ENCODE measurements around the gene EML5.
A peak's percentile ranks its signal among the peaks of the same experiment; 100 is the strongest.

Gene EML5

GRCh38 chr14:88802596-88802995 lies 9.8 kb upstream of the EML5 start (continued):
- TF ChIP-seq PRDM10 (tag by site-specific recombination; IDR thresholded peaks at IDR 0.05) (no peak), ZFP3 (tag by site-specific recombination; IDR thresholded peaks at IDR 0.05; ENCODE audit: low read depth) (0 out of 2 replicates have a peak, but pooled peaks have one; percentile 15), ZNF433 (tag by site-specific recombination; IDR thresholded peaks at IDR 0.05; ENCODE audit: low read depth) (no peak), ZIC2 (tag by site-specific recombination; IDR thresholded peaks at IDR 0.05) (peak; percentile 71), ZNF214 (tag by site-specific recombination; IDR thresholded peaks at IDR 0.05; ENCODE audit: borderline replicate concordance) (no peak), ZNF148 (tag by site-specific recombination; IDR thresholded peaks at IDR 0.05; ENCODE audit: borderline replicate concordance) (no peak), GFI1B (tag by site-specific recombination; IDR thresholded peaks at IDR 0.05) (no peak), ZNF324 (tag by site-specific recombination; IDR thresholded peaks at IDR 0.05) (no peak), ZNF677 (tag by site-specific recombination; IDR thresholded peaks at IDR 0.05) (no peak)

- ChIA-PET POLR2A (no interaction called here), CTCF (no interaction called here)
- H3K36me3 ChIP-seq (ENCODE audit: control insufficient read depth in 2 of 2, insufficient read depth in 1 of 2, low read length in 2 of 2), result no peaks in the 10 kb centered on the region
- no peaks in the 10 kb centered on the region for H3K9me3 ChIP-seq (ENCODE audit: control insufficient read depth, insufficient read depth, low read depth, low read length)
- no peak overlapping the region for H3K4me3 ChIP-seq (ENCODE audit: low read depth, low read length)
- no peaks in the 10 kb centered on the region for H3K4me1 ChIP-seq (ENCODE audit: control insufficient read depth, insufficient read depth, low read length)
- TF ChIP-seq ZSCAN5A (tag by site-specific recombination; IDR thresholded peaks at IDR 0.05) (no peak), HOXA7 (CRISPR knock-in tag; IDR thresholded peaks at IDR 0.05; ENCODE audit: borderline replicate concordance) (no peak), ZSCAN4 (tag by site-specific recombination; IDR thresholded peaks at IDR 0.05) (no peak)
- no peak overlapping the region for H3K27ac ChIP-seq (ENCODE audit: extremely low read depth, low read depth, low read length)
Measured at GRCh38 chr14:88799522-88799921, 6.8 kb upstream of the EML5 start.

GRCh38 chr14:88798156-88798555 lies 5.4 kb upstream of the EML5 start:
- no peaks in the 10 kb centered on the region for H3K9me3 ChIP-seq (ENCODE audit: control insufficient read depth, insufficient read depth, low read depth, low read length)
- H3K36me3 ChIP-seq (ENCODE audit: control insufficient read depth in 2 of 2, insufficient read depth in 1 of 2, low read length in 2 of 2), result no peaks in the 10 kb centered on the region
- POLR2A ChIA-PET, result no interaction called here
- H3K27ac ChIP-seq (ENCODE audit: extremely low read depth, low read depth, low read length), result no peak overlapping the region
- H3K4me3 ChIP-seq (ENCODE audit: low read depth, low read length), result no peak overlapping the region
- 0 out of 2 replicates have a peak, but pooled peaks cover 2% of the 10 kb centered on the region for H3K4me1 ChIP-seq (ENCODE audit: control insufficient read depth, insufficient read depth, low read length)
- CTCF ChIA-PET, result interaction anchor here (0.8 kb wide), 1 partner anchor 15 kb away, joined by 3 read pairs; no protein-coding TSS in a partner anchor
- TF ChIP-seq ZNF626 (tag by site-specific recombination; IDR thresholded peaks at IDR 0.05), result no peak
- no peak for TF ChIP-seq ZNF19 (tag by site-specific recombination; IDR thresholded peaks at IDR 0.05; ENCODE audit: low read depth)
- TF ChIP-seq ZNF202 (tag by site-specific recombination; IDR thresholded peaks at IDR 0.05; ENCODE audit: borderline replicate concordance), result no peak
- peak; percentile 55 for TF ChIP-seq PRDM10 (tag by site-specific recombination; IDR thresholded peaks at IDR 0.05)
- no peak for TF ChIP-seq AEBP2 (tag by site-specific recombination; IDR thresholded peaks at IDR 0.05; ENCODE audit: borderline replicate concordance)

Measured in HEK293 (cell line).